Panc1 (cell line): Measurements from ENCODE around the gene ABCC1. TPM values are rescaled to one million over a fixed set of nuclear protein-coding genes. Genes with fewer than 3 reads are reported as not detected.

ENCODE experiments used
- ATAC-seq: fragments of 200-7000 bp; cut with Tn5 transposase; 2 replicates; pipeline ENCODE4 v1.9.1; 2020; ENCODE audit warnings: mild to moderate bottlenecking, moderate library complexity
- BruUV-seq: library from RNA; stranded (reverse); fragments of 400-500 nt; replicated peaks from 2 replicates; lab custom pipeline; 2021; lab: Mats Ljungman, UMichigan
- CTCF ChIA-PET: fragments of 300-600 bp; sonication (Branson Sonifier 250); formaldehyde crosslinking; loops from one replicate; lab custom pipeline; 2022; ENCODE audit warnings: antibody characterized with exemption; lab: Charles Lee
- POLR2A ChIA-PET: fragments of 300-600 bp; sonication (Branson Sonifier 250); formaldehyde crosslinking; loops from one replicate; lab custom pipeline; 2022; ENCODE audit warnings: antibody characterized with exemption; lab: Charles Lee
- DNase-seq: peaks from one replicate; pipeline ENCODE4 v3.0.0-alpha.2; 2010; ENCODE audit warnings: low read depth, low spot score
- H3K27ac ChIP-seq: 2 replicates; pipeline ENCODE4 v1.5.1; 2011; ENCODE audit warnings: mild to moderate bottlenecking, low read length, inconsistent platforms
- H3K27me3 ChIP-seq: fragments of 200-500 bp; sonication (Bioruptor generic); 2 replicates; pipeline ENCODE4 v1.6.0; 2014; ENCODE audit warnings: low read length, inconsistent platforms; ENCODE audit not compliant: control insufficient read depth, insufficient read depth
- H3K36me3 ChIP-seq: fragments of 200-500 bp; sonication (Bioruptor generic); 2 replicates; pipeline ENCODE4 v1.5.1; 2014; ENCODE audit warnings: inconsistent platforms, mild to moderate bottlenecking, low read length, moderate library complexity; ENCODE audit not compliant: control insufficient read depth, insufficient read depth
- H3K4me1 ChIP-seq: 2 replicates; pipeline ENCODE4 v1.5.1; 2011; ENCODE audit warnings: inconsistent platforms, mild to moderate bottlenecking, low read length, moderate library complexity; ENCODE audit not compliant: control insufficient read depth, insufficient read depth
- H3K4me3 ChIP-seq, 2 experiments: 2 replicates each; pipeline ENCODE4 v1.5.1; 2011 to 2012; ENCODE audit warnings: low read depth in 2 of 2, low read length in 2 of 2, mild to moderate bottlenecking in 2 of 2, inconsistent platforms in 1 of 2, moderate library complexity in 1 of 2
- H3K9me3 ChIP-seq: fragments of 200-500 bp; sonication (Bioruptor generic); 2 replicates; pipeline ENCODE4 v1.5.1; 2014; ENCODE audit warnings: low read depth, mild to moderate bottlenecking, inconsistent platforms, low read length, moderate library complexity; ENCODE audit not compliant: control insufficient read depth, insufficient read depth
- POLR2AphosphoS5 ChIP-seq: IDR thresholded peaks from 2 replicates; pipeline ENCODE4 v1.6.1; 2012; ENCODE audit warnings: mild to moderate bottlenecking, low read depth, low read length, moderate library complexity
- SIN3A ChIP-seq: IDR thresholded peaks from 2 replicates; pipeline ENCODE4 v1.6.1; 2012; ENCODE audit warnings: low read depth, mild to moderate bottlenecking, low read length, moderate library complexity, borderline replicate concordance; ENCODE audit not compliant: insufficient read depth
- TCF7L2 ChIP-seq: IDR thresholded peaks from 2 replicates; pipeline ENCODE4 v1.6.1; 2011; ENCODE audit warnings: mild to moderate bottlenecking, low read depth, low read length, inconsistent platforms
- in situ Hi-C: cut with HindIII; loops from 2 replicates; pipeline ENCODE4 v1.10.0; 2016; ENCODE audit warnings: low sequenced_read_pairs, low pct_unique_long_range_greater_than_20kb
- intact Hi-C: fragments of 100-400 bp; cut with micrococcal nuclease; formaldehyde crosslinking; loops from one replicate; pipeline ENCODE4 v1.10.0; 2022; ENCODE audit not compliant: unreplicated experiment
- total RNA-seq: library from RNA; stranded (reverse); gene quantifications from one replicate; pipeline ENCODE4 v1.2.1, GENCODE V29; 2021; ENCODE audit not compliant: unreplicated experiment
- TF ChIP-seq, protein P1 (sequence below), 2 experiments: IDR thresholded peaks; 2 replicates each; pipeline ENCODE4 v1.6.1; 2011 to 2012; ENCODE audit warnings: low read depth in 2 of 2, control low read depth in 1 of 2, low read length in 1 of 2, mild to moderate bottlenecking in 1 of 2, moderate library complexity in 1 of 2; ENCODE audit not compliant: insufficient read depth in 1 of 2
- TF ChIP-seq, protein P2 (sequence below): fragments of 450-650 bp; IDR thresholded peaks from 2 replicates; pipeline ENCODE4 v1.5.1; 2017; ENCODE audit warnings: mild to moderate bottlenecking

ABCC1 gene
- total RNA-seq, 1 experiment from 2014 or later: 296 TPM

DNA sequence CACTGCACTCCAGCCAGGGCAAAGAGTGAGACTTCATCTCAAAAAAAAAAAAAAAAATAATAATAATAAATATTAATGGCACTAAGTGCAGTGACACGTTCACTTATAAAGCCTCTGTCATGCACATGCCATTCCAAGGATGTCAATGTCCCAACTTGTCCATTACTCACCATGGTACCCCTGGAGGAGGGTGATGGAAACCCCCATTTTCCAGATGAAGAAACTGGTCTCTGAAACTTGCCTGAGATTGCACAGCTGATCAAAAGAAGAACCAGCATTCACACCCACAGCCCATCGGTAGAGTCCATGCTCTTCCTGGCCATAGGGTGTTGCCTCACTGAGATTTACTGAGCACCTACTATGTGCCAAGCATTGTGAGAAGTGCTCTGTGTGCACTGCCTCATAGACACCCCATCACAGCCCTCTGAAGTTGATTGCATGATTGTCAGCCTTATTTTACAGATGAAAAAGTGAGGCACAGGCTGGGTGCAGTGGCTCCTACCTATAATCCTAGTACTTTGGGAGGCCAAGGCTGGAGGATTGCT, 123.7 kb downstream of the ABCC1 start:
- in situ Hi-C loops: no loop called here
- Histone ChIP-seq H3K36me3 (peaks cover 18% of the 10 kb centered on the region), H3K27ac (no peak overlapping the region), H3K4me1 (peaks cover 17% of the 10 kb centered on the region), H3K9me3 (no peaks in the 10 kb centered on the region), H3K27me3 (no peaks in the 10 kb centered on the region), H3K4me3 (no peak overlapping the region)
- ATAC-seq: no peak
- CTCF ChIA-PET: no interaction called here
- POLR2A ChIA-PET: no interaction called here
- DNase-seq: no peak
- TF ChIP-seq, protein P1, sequence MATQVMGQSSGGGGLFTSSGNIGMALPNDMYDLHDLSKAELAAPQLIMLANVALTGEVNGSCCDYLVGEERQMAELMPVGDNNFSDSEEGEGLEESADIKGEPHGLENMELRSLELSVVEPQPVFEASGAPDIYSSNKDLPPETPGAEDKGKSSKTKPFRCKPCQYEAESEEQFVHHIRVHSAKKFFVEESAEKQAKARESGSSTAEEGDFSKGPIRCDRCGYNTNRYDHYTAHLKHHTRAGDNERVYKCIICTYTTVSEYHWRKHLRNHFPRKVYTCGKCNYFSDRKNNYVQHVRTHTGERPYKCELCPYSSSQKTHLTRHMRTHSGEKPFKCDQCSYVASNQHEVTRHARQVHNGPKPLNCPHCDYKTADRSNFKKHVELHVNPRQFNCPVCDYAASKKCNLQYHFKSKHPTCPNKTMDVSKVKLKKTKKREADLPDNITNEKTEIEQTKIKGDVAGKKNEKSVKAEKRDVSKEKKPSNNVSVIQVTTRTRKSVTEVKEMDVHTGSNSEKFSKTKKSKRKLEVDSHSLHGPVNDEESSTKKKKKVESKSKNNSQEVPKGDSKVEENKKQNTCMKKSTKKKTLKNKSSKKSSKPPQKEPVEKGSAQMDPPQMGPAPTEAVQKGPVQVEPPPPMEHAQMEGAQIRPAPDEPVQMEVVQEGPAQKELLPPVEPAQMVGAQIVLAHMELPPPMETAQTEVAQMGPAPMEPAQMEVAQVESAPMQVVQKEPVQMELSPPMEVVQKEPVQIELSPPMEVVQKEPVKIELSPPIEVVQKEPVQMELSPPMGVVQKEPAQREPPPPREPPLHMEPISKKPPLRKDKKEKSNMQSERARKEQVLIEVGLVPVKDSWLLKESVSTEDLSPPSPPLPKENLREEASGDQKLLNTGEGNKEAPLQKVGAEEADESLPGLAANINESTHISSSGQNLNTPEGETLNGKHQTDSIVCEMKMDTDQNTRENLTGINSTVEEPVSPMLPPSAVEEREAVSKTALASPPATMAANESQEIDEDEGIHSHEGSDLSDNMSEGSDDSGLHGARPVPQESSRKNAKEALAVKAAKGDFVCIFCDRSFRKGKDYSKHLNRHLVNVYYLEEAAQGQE (IDR thresholded peaks at IDR 0.05; ENCODE audit: insufficient read depth in 1 of 2, low read depth in 2 of 2, low read length in 1 of 2): no peak
- TF ChIP-seq, protein P2, sequence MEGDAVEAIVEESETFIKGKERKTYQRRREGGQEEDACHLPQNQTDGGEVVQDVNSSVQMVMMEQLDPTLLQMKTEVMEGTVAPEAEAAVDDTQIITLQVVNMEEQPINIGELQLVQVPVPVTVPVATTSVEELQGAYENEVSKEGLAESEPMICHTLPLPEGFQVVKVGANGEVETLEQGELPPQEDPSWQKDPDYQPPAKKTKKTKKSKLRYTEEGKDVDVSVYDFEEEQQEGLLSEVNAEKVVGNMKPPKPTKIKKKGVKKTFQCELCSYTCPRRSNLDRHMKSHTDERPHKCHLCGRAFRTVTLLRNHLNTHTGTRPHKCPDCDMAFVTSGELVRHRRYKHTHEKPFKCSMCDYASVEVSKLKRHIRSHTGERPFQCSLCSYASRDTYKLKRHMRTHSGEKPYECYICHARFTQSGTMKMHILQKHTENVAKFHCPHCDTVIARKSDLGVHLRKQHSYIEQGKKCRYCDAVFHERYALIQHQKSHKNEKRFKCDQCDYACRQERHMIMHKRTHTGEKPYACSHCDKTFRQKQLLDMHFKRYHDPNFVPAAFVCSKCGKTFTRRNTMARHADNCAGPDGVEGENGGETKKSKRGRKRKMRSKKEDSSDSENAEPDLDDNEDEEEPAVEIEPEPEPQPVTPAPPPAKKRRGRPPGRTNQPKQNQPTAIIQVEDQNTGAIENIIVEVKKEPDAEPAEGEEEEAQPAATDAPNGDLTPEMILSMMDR: no peak
- no peak for TF ChIP-seq TCF7L2
- no peak for TF ChIP-seq POLR2AphosphoS5
- no peak for TF ChIP-seq SIN3A
- BruUV-seq: no TSS peak
- intact Hi-C loops: no loop called here

DNA sequence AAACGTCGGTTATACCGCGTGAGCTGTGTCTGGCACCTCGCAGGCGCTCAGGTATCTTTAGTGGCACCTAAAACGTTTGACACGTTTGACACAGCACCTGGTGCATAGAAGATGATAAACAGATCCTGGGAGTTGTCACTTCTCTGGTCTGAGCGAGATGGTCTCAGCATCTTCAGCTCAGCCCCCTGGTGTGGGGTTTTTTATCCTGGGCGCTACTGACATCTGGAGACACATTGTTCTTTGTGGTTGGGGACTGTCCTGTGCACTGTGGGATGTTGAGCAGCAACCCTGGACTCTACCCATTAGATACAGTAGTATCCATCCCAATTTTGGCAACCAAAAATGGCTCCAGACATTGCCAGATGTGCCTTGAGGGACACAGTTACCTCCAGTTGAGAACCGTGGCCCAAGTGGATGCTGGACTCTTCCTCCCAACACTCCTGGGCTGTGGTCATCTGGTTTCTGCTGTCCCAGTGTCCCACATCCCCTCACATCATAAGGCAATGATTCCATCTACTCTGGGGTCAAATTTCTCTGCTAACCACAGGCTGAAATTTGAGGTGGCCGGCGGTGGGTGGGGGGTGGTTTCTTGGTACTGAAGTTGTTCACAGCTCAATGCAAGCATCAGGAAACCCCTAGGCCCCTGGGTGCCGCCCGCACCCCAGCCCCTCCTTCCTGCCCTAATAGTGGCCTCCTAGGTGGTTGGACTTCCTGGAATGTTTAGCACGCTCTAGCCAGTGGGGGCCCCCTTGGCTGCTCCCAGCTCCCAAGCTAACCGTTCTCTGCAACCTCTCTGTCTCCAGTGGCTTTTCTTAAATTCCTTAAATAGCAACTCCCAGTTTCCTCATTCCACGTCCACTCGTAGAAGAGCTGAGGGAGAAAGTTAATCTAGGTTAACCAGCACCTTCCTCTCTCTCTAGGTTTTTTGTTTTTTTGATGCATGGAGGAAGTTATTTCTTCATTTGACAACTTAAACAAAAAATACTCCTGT, 124.8 kb downstream of the ABCC1 start:
- in situ Hi-C loops: no loop called here
- H3K27me3 ChIP-seq: no peaks in the 10 kb centered on the region
- peak overlapping the region; percentile 7; the same call in 1 of the 2 replicates for H3K27ac ChIP-seq
- H3K9me3 ChIP-seq: no peaks in the 10 kb centered on the region
- POLR2A ChIA-PET: no interaction called here
- DNase-seq (no peak), ATAC-seq (0 out of 2 replicates have a peak, but pooled peaks have one; percentile 59)
- intact Hi-C loops: no loop called here
- TF ChIP-seq SIN3A (no peak), TCF7L2 (no peak), POLR2AphosphoS5 (no peak)
- TF ChIP-seq, protein P1 (IDR thresholded peaks at IDR 0.05; ENCODE audit: insufficient read depth in 1 of 2, low read depth in 2 of 2, low read length in 1 of 2): no peak
- TF ChIP-seq, protein P2: no peak
- H3K36me3 ChIP-seq: peaks cover 16% of the 10 kb centered on the region; the same call in 1 of the 2 replicates
- CTCF ChIA-PET: interaction anchor here (0.5 kb wide), 1 partner anchor 198 kb away, joined by 3 read pairs; no protein-coding TSS in a partner anchor
- peaks cover 17% of the 10 kb centered on the region for H3K4me1 ChIP-seq
- no peak overlapping the region for H3K4me3 ChIP-seq
- BruUV-seq: no TSS peak
